Nucleus accumbens (tissue), 56 donors: ENCODE results near the gene SMYD3.
"Not testable (repeated sequence)": the region's sequence is repeated elsewhere in the genome, so short reads cannot be mapped to it uniquely, and the experiment has no call there.

Experiments used
- DNase-seq, 56 donors: peaks; one replicate each; lab custom pipeline; 2025; lab: John Stamatoyannopoulos, UW

The SMYD3 gene

GRCh38 chr1:245718951-245719350, 788.1 kb downstream of the SMYD3 start:
- DNase-seq, result no peak

- no peak for DNase-seq
Observed at GRCh38 chr1:245718123-245718522, 789.0 kb downstream of the SMYD3 start.

GRCh38 chr1:245717611-245718010, 789.5 kb downstream of the SMYD3 start:
- no peak for DNase-seq

GRCh38 chr1:245716561-245716960, 790.5 kb downstream of the SMYD3 start:
- no peak for DNase-seq

- no peak for DNase-seq
Observed at GRCh38 chr1:245715970-245716369, 791.1 kb downstream of the SMYD3 start.

- no peak for DNase-seq
Observed at GRCh38 chr1:245715291-245715701, 791.8 kb downstream of the SMYD3 start.

- not testable (repeated sequence) for DNase-seq
Observed at GRCh38 chr1:245714027-245714426, 793.1 kb downstream of the SMYD3 start.

- DNase-seq, result no peak
Observed at GRCh38 chr1:245710961-245711903, 795.8 kb downstream of the SMYD3 start.

GRCh38 chr1:245707941-245708340, 799.1 kb downstream of the SMYD3 start:
- no peak for DNase-seq

- no peak for DNase-seq
Observed at GRCh38 chr1:245704765-245705164, 802.3 kb downstream of the SMYD3 start.

- DNase-seq, result no peak
Observed at GRCh38 chr1:245704341-245704740, 802.7 kb downstream of the SMYD3 start.

- no peak for DNase-seq
Observed at GRCh38 chr1:245702346-245702745, 804.7 kb downstream of the SMYD3 start.

GRCh38 chr1:245701631-245702030, 805.4 kb downstream of the SMYD3 start:
- no peak for DNase-seq

- no peak for DNase-seq
Observed at GRCh38 chr1:245700631-245701030, 806.4 kb downstream of the SMYD3 start.
